Fibroblast of lung (primary cell): ENCODE data around the gene CFAP58. TPM values are rescaled to one million over a fixed set of nuclear protein-coding genes. Genes with fewer than 3 reads are reported as not detected.

ENCODE experiments used
- DNase-seq, 2 donors: peaks; one replicate each; pipeline versions ENCODE4 v3.0.0 to v3.0.0-alpha.2; 2010; ENCODE audit warnings: low read depth in 2 of 2
- H2AFZ ChIP-seq: 2 replicates; pipeline ENCODE4 v1.5.1; 2012; ENCODE audit warnings: low read length, control low read depth, inconsistent platforms
- H3K27ac ChIP-seq: 2 replicates; pipeline ENCODE4 v1.5.1; 2011; ENCODE audit warnings: low read length, control low read depth; ENCODE audit not compliant: insufficient read depth
- H3K27me3 ChIP-seq: 2 replicates; pipeline ENCODE4 v1.5.1; 2011; ENCODE audit warnings: mild to moderate bottlenecking, low read length; ENCODE audit not compliant: control insufficient read depth, insufficient read depth
- H3K36me3 ChIP-seq: 2 replicates; pipeline ENCODE4 v1.5.1; 2011; ENCODE audit warnings: low read length; ENCODE audit not compliant: control insufficient read depth, insufficient read depth
- H3K4me1 ChIP-seq: 2 replicates; pipeline ENCODE4 v1.5.1; 2011; ENCODE audit warnings: low read length; ENCODE audit not compliant: control insufficient read depth, insufficient read depth; ENCODE audit errors: extremely low read depth
- H3K4me2 ChIP-seq: 2 replicates; pipeline ENCODE4 v1.5.1; 2011; ENCODE audit warnings: low read length, control low read depth; ENCODE audit not compliant: insufficient read depth; ENCODE audit errors: extremely low read depth
- H3K4me3 ChIP-seq, 4 experiments: fragments of 200-600 bp in 1 of 4; sonication (generic) in 1 of 4; replicated peaks in 1 of 4; 2 replicates each; pipeline ENCODE4 v1.5.1; 2011 to 2016; ENCODE audit warnings: low read length in 4 of 4, low read depth in 3 of 4, mild to moderate bottlenecking in 3 of 4, control low read depth in 2 of 4, inconsistent platforms in 1 of 4, mixed read lengths in 1 of 4; ENCODE audit not compliant: insufficient read depth in 1 of 4; ENCODE audit errors: control extremely low read depth in 1 of 4
- H3K79me2 ChIP-seq: 2 replicates; pipeline ENCODE4 v1.5.1; 2012; ENCODE audit warnings: mild to moderate bottlenecking, low read length, inconsistent platforms; ENCODE audit not compliant: control insufficient read depth, insufficient read depth
- H3K9ac ChIP-seq: 2 replicates; pipeline ENCODE4 v1.5.1; 2011; ENCODE audit warnings: mild to moderate bottlenecking, low read length, control low read depth; ENCODE audit not compliant: insufficient read depth
- H3K9me3 ChIP-seq: 2 replicates; pipeline ENCODE4 v1.5.1; 2012; ENCODE audit warnings: low read depth, low read length; ENCODE audit not compliant: control insufficient read depth, insufficient read depth
- H4K20me1 ChIP-seq: 2 replicates; pipeline ENCODE4 v1.5.1; 2011; ENCODE audit warnings: low read length; ENCODE audit not compliant: control insufficient read depth, insufficient read depth; ENCODE audit errors: extremely low read depth
- EZH2 ChIP-seq: IDR thresholded peaks from 2 replicates; pipeline ENCODE4 v1.5.1; 2012; ENCODE audit warnings: low read length, control low read depth, mild to moderate bottlenecking; ENCODE audit errors: missing control alignments
- polyA plus RNA-seq, 2 donors: library from polyadenylated mRNA; depleted of rRNA in 1 of 2; stranded (reverse) in 1 of 2; unstranded in 1 of 2; fragments of >200 nt; gene quantifications; 2 replicates each; pipeline ENCODE4 v1.2.1, GENCODE V29; 2011 to 2012; ENCODE audit warnings: missing spikeins in 1 of 2
- total RNA-seq: library from RNA; depleted of rRNA; stranded (reverse); fragments of >200 nt; gene quantifications from 2 replicates; pipeline ENCODE4 v1.2.1, GENCODE V29; 2014
- TF ChIP-seq, protein P1 (sequence below), 2 donors: IDR thresholded peaks in 1 of 2; conservative IDR thresholded peaks in 1 of 2; 1 replicate in 1 of 2; 2 replicates in 1 of 2; pipeline ENCODE4 v1.5.1; 2011 to 2012; ENCODE audit warnings: low read length in 2 of 2, control low read depth in 1 of 2, inconsistent platforms in 1 of 2, low read depth in 1 of 2, mild to moderate bottlenecking in 1 of 2

CFAP58 gene
- total and polyA plus RNA-seq, 2 donors (not counting 1 experiment from before 2014, with no cell fraction given), result 0.33 to 0.42 TPM

DNA sequence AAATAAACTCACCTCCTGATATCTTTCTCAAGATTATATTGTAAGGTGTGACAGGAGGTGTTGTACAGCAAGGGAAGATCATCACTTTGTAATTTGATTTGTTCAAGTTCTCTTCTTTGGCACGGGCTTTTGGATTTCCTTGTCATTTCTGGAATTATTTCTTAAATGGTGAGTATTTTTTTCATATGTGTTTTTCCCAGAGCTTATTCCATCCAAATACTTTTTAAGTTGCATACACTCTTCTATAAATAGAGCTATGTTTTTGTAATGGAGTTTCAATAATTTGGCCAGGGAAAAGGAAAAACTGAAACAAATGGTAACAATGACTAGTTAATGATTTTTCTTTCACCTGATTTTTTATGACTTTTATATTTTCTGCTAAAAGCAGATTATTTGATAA, 92.5 kb downstream of the CFAP58 start:
- Histone ChIP-seq H2AFZ (no peak overlapping the region), H3K4me3 (no peak overlapping the region), H4K20me1 (no peaks in the 10 kb centered on the region), H3K9ac (no peak overlapping the region), H3K4me2 (no peak overlapping the region), H3K27me3 (no peaks in the 10 kb centered on the region), H3K36me3 (no peaks in the 10 kb centered on the region), H3K4me1 (peaks cover 5% of the 10 kb centered on the region), H3K9me3 (no peaks in the 10 kb centered on the region), H3K79me2 (no peaks in the 10 kb centered on the region), H3K27ac (no peak overlapping the region)
- TF ChIP-seq EZH2, result no peak
- TF ChIP-seq, protein P1, sequence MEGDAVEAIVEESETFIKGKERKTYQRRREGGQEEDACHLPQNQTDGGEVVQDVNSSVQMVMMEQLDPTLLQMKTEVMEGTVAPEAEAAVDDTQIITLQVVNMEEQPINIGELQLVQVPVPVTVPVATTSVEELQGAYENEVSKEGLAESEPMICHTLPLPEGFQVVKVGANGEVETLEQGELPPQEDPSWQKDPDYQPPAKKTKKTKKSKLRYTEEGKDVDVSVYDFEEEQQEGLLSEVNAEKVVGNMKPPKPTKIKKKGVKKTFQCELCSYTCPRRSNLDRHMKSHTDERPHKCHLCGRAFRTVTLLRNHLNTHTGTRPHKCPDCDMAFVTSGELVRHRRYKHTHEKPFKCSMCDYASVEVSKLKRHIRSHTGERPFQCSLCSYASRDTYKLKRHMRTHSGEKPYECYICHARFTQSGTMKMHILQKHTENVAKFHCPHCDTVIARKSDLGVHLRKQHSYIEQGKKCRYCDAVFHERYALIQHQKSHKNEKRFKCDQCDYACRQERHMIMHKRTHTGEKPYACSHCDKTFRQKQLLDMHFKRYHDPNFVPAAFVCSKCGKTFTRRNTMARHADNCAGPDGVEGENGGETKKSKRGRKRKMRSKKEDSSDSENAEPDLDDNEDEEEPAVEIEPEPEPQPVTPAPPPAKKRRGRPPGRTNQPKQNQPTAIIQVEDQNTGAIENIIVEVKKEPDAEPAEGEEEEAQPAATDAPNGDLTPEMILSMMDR (conservative IDR thresholded peaks at IDR 0.05 in 1 of 2, IDR thresholded peaks at IDR 0.05 in 1 of 2; ENCODE audit: low read depth in 1 of 2, low read length in 2 of 2), result no peak
- peak in 1 of 2 donors; percentile 39 for DNase-seq

DNA sequence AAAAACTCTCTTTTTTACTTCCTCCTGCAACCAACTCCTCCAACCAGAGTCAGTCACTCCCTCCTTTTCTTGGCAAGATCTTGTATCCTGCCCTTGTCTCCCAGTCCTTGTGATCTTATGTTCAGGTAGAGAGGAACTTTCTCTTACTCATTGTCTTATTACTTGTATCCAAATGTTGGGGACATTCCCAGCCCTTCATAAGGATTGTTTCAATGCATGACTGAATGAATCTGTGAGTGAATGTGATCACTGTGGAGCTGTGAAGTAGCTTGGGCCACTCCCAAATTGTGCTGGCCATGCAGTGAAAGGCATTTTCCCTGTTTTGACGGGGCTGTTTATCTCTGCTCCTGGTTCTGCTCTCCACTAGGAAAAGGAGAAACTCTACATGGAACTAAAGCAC, 93.7 kb downstream of the CFAP58 start:
- DNase-seq, result peak in 1 of 2 donors; percentile 86

DNA sequence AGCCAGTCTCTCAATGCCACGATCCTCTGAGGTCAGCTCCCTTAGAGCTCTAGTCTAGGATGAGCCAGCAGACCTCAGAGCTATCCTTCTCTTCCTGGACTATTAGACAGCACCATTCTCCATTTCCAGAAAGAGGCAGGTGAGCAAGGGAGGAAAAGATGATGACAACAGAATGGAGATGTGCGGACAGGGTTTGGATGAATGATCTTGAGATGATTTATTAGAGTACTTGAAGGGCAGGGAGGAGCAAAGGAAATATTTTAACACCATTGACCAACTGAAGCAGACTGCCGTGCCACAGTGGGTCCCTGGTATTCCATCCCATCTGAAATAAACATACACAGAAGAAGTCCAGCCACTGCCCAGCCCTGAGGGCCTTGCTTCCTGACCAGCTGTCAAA, 94.3 kb downstream of the CFAP58 start:
- Histone ChIP-seq H3K9ac (no peak overlapping the region), H2AFZ (no peak overlapping the region), H3K27me3 (no peaks in the 10 kb centered on the region), H3K4me1 (peaks cover 3% of the 10 kb centered on the region), H3K36me3 (no peaks in the 10 kb centered on the region), H3K9me3 (no peaks in the 10 kb centered on the region), H3K27ac (no peak overlapping the region), H3K4me2 (no peak overlapping the region), H4K20me1 (no peaks in the 10 kb centered on the region), H3K4me3 (no peak overlapping the region), H3K79me2 (no peaks in the 10 kb centered on the region)
- no peak for TF ChIP-seq EZH2
- TF ChIP-seq, protein P1 (conservative IDR thresholded peaks at IDR 0.05 in 1 of 2, IDR thresholded peaks at IDR 0.05 in 1 of 2; ENCODE audit: low read depth in 1 of 2, low read length in 2 of 2), result no peak
- no peak for DNase-seq

More for the DNA sequence above, 93.7 kb downstream of the CFAP58 start:
- Histone ChIP-seq H2AFZ (no peak overlapping the region), H3K27ac (no peak overlapping the region), H3K79me2 (no peaks in the 10 kb centered on the region), H3K9ac (no peak overlapping the region), H3K27me3 (no peaks in the 10 kb centered on the region), H3K9me3 (no peaks in the 10 kb centered on the region), H3K36me3 (no peaks in the 10 kb centered on the region), H3K4me2 (no peak overlapping the region), H3K4me1 (peaks cover 3% of the 10 kb centered on the region), H4K20me1 (no peaks in the 10 kb centered on the region), H3K4me3 (no peak overlapping the region)
- TF ChIP-seq EZH2, result no peak
- TF ChIP-seq, protein P1 (conservative IDR thresholded peaks at IDR 0.05 in 1 of 2, IDR thresholded peaks at IDR 0.05 in 1 of 2; ENCODE audit: low read depth in 1 of 2, low read length in 2 of 2), result no peak
